NOMO-1 treated with DMSO at 0.1 percent for 48 hours (cell line): ENCODE data around the gene COMTD1.

Source experiments
- DNase-seq: peaks from one replicate; lab custom pipeline; 2025; ENCODE audit not compliant: unreplicated experiment; lab: John Stamatoyannopoulos, UW

Gene COMTD1

GRCh38 chr10:75235375-75236177, at the start of gene COMTD1:
Gene COMTD1, minus strand, starts transcription at chr10:75235957. Its CDS starts 29 bp downstream, at chr10:75235928.
- DNase-seq, result peak; percentile 83

- DNase-seq, result no peak
Observed at GRCh38 chr10:75283671-75284470, 48.1 kb upstream of the COMTD1 start.

GRCh38 chr10:75283078-75283670, 47.4 kb upstream of the COMTD1 start:
- no peak for DNase-seq

- DNase-seq, result no peak
Observed at GRCh38 chr10:75281974-75282373, 46.2 kb upstream of the COMTD1 start.

GRCh38 chr10:75280236-75280635, 44.5 kb upstream of the COMTD1 start:
- DNase-seq, result no peak

GRCh38 chr10:75276069-75276872, 40.5 kb upstream of the COMTD1 start:
- DNase-seq, result no peak

GRCh38 chr10:75272896-75273295, 37.1 kb upstream of the COMTD1 start:
- DNase-seq, result no peak

- DNase-seq, result no peak
Observed at GRCh38 chr10:75272094-75272493, 36.3 kb upstream of the COMTD1 start.

- no peak for DNase-seq
Observed at GRCh38 chr10:75269605-75270004, 33.8 kb upstream of the COMTD1 start.

GRCh38 chr10:75266945-75267344, 31.2 kb upstream of the COMTD1 start:
- DNase-seq, result no peak

GRCh38 chr10:75265856-75266255, 30.1 kb upstream of the COMTD1 start:
- no peak for DNase-seq

GRCh38 chr10:75263806-75264205, 28.0 kb upstream of the COMTD1 start:
- no peak for DNase-seq

GRCh38 chr10:75261813-75262705, 26.3 kb upstream of the COMTD1 start:
- no peak for DNase-seq

GRCh38 chr10:75260990-75261389, 25.2 kb upstream of the COMTD1 start:
- DNase-seq, result no peak

GRCh38 chr10:75254739-75255138, 19.0 kb upstream of the COMTD1 start:
- DNase-seq, result no peak

GRCh38 chr10:75253281-75254220, 17.8 kb upstream of the COMTD1 start:
- no peak for DNase-seq

GRCh38 chr10:75250934-75251333, 15.2 kb upstream of the COMTD1 start:
- DNase-seq, result no peak

GRCh38 chr10:75247797-75248196, 12.0 kb upstream of the COMTD1 start:
- no peak for DNase-seq

- no peak for DNase-seq
Observed at GRCh38 chr10:75246506-75246905, 10.7 kb upstream of the COMTD1 start.
